ENCODE measurements around the gene MCM9. TPM values are rescaled to one million over a fixed set of nuclear protein-coding genes. Genes with fewer than 3 reads are reported as not detected.
"Not testable (repeated sequence)": the region's sequence is repeated elsewhere in the genome, so short reads cannot be mapped to it uniquely, and the experiment has no call there.

The MCM9 gene
- total and polyA plus RNA-seq, 3 donors from 2014 or later, result 14.0 to 25.1 (median 19.2) TPM

DNA sequence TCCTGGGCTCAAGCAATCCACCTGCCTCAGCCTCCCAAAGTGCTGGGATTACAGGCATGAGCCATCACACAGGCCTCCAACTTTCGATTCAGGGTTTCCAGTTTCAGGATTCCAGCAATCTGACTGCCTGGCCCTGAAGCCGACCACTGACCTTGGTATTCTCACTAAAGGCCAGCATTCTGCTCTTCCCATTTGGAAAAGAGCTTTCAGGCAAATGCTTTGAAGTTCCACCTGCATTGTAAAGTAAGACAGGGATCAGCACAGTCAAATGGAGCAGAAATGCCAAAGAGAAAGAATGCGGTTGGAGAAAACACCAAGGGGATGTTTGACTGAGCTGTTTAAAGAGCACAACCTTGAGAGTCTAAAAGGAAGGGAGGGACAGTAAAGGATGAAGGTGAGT lies 166.5 kb downstream of the MCM9 start:
- H3K4me3 ChIP-seq, result no peak overlapping the region
- H3K9me3 ChIP-seq, result no peaks in the 10 kb centered on the region
- DNase-seq, result no peak
- 66 to 68% methylated on average over 3 of the region's 3 CpGs for WGBS, 2 donors
- H3K27me3 ChIP-seq, result no peaks in the 10 kb centered on the region
- H3K36me3 ChIP-seq (ENCODE audit: low read depth, missing control alignments), result no peaks in the 10 kb centered on the region
- intact Hi-C loops (cut with DNase I; ENCODE audit: low total_unique reads), result no loop called here
- H3K4me1 ChIP-seq, result no peaks in the 10 kb centered on the region
- no peak overlapping the region for H3K27ac ChIP-seq
- TF ChIP-seq, protein P1, sequence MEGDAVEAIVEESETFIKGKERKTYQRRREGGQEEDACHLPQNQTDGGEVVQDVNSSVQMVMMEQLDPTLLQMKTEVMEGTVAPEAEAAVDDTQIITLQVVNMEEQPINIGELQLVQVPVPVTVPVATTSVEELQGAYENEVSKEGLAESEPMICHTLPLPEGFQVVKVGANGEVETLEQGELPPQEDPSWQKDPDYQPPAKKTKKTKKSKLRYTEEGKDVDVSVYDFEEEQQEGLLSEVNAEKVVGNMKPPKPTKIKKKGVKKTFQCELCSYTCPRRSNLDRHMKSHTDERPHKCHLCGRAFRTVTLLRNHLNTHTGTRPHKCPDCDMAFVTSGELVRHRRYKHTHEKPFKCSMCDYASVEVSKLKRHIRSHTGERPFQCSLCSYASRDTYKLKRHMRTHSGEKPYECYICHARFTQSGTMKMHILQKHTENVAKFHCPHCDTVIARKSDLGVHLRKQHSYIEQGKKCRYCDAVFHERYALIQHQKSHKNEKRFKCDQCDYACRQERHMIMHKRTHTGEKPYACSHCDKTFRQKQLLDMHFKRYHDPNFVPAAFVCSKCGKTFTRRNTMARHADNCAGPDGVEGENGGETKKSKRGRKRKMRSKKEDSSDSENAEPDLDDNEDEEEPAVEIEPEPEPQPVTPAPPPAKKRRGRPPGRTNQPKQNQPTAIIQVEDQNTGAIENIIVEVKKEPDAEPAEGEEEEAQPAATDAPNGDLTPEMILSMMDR (IDR thresholded peaks at IDR 0.05), result no peak
- TF ChIP-seq POLR2A (IDR thresholded peaks at IDR 0.05), result no peak

DNA sequence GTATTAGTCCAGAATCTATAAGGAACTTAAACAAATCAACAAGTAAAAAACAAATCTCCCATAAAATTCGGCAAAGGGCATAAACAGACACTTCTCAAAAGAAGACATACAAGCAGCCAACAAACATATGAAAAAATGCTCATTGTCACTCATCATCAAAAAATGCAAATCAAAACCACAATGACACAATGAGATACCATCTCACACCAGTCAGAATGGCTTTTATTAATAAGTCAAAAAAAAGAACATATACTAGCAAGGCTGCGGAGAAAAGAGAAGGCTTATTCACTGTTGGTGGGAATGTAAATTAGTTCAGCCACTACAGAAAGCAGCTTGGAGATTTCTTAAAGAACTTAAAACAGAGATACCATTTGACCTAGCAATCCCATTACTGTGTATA lies 169.6 kb downstream of the MCM9 start:
- H3K4me3 ChIP-seq; intact Hi-C loops (cut with DNase I; ENCODE audit: low total_unique reads); DNase-seq; H3K4me1 ChIP-seq; H3K9me3 ChIP-seq; H3K27me3 ChIP-seq; H3K36me3 ChIP-seq (ENCODE audit: low read depth, missing control alignments); H3K27ac ChIP-seq: not testable (repeated sequence)
- WGBS, 2 donors, result 90 to 98% methylated on average over 2 of the region's 2 CpGs

DNA sequence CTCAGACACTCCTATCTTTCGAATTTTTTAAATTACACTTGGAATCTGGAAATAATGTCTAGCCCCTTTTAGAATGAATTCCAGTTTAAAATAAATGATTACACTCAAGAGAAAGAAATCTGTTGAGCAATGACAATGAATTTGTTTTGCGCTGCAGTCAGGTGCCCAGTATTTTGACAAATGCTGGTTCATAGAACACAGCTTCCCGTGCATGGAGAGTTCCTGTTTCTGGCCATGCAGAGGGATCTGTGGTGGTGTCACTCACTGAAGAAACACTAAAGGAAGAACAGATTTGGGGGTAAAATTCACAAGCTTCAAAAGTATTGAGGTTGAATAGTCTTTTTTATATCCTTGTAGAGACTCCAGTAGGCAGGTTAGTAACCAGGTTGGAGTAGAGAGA lies 170.2 kb downstream of the MCM9 start:
- H3K27ac ChIP-seq, result no peak overlapping the region
- 58 to 62% methylated on average over 3 of the region's 3 CpGs for WGBS, 2 donors
- no peaks in the 10 kb centered on the region for H3K4me1 ChIP-seq
- H3K36me3 ChIP-seq (ENCODE audit: low read depth, missing control alignments), result no peaks in the 10 kb centered on the region
- intact Hi-C loops (cut with DNase I; ENCODE audit: low total_unique reads), result no loop called here
- H3K27me3 ChIP-seq, result no peaks in the 10 kb centered on the region
- DNase-seq, result no peak
- no peak overlapping the region for H3K4me3 ChIP-seq
- no peaks in the 10 kb centered on the region for H3K9me3 ChIP-seq
- TF ChIP-seq, protein P1 (IDR thresholded peaks at IDR 0.05), result no peak
- TF ChIP-seq POLR2A (IDR thresholded peaks at IDR 0.05), result no peak

Other genes with a start within 250 kb of the MCM9 start
- 10 to 100 TPM; 11.1 to 16.6 TPM for gene ASF1A, start 41.0 kb downstream of the MCM9 start, total RNA-seq
- 13.0 TPM for gene ASF1A, start 41.0 kb downstream of the MCM9 start, polyA plus RNA-seq (ENCODE audit: insufficient read depth, low read depth, low replicate concordance)
- gene FAM184A, start 143.5 kb upstream of the MCM9 start, total RNA-seq, result 10 to 100 TPM; 24.3 to 36.3 TPM
- gene FAM184A, start 143.5 kb upstream of the MCM9 start, polyA plus RNA-seq (ENCODE audit: insufficient read depth, low read depth, low replicate concordance), result 24.0 TPM